GM23338 (cell line): ENCODE results near the gene MRPS31. TPM values are rescaled to one million over a fixed set of nuclear protein-coding genes. Genes with fewer than 3 reads are reported as not detected.

ENCODE experiments used
- ATAC-seq: fragments of 200-7000 bp; cut with Tn5 transposase; 3 replicates; pipeline ENCODE4 v1.9.1; 2020
- DNase-seq: peaks from one replicate; pipeline ENCODE4 v3.0.0-alpha.2; 2015; ENCODE audit warnings: low spot score
- H2AFZ ChIP-seq: fragments of 200-600 bp; sonication (generic); 2 replicates; pipeline ENCODE4 v1.8.0; 2016; ENCODE audit warnings: antibody characterized with exemption, mild to moderate bottlenecking, moderate library complexity
- H3F3A ChIP-seq: fragments of 200-600 bp; sonication (generic); replicated peaks from 2 replicates; pipeline ENCODE4 v1.8.0; 2017; ENCODE audit warnings: antibody characterized with exemption, mixed run types, low read depth
- H3K27ac ChIP-seq: fragments of 200-600 bp; sonication (generic); 2 replicates; pipeline ENCODE4 v1.6.1; 2016; ENCODE audit warnings: low read depth
- H3K27me3 ChIP-seq: fragments of 200-600 bp; sonication (generic); 2 replicates; pipeline ENCODE4 v1.8.0; 2016; ENCODE audit warnings: mild to moderate bottlenecking, mixed run types, moderate library complexity; ENCODE audit not compliant: insufficient read depth
- H3K36me3 ChIP-seq: fragments of 200-600 bp; sonication (generic); 2 replicates; pipeline ENCODE4 v1.8.0; 2016; ENCODE audit warnings: mild to moderate bottlenecking; ENCODE audit not compliant: insufficient read depth
- H3K4me1 ChIP-seq: fragments of 200-600 bp; sonication (generic); 2 replicates; pipeline ENCODE4 v1.8.0; 2016; ENCODE audit warnings: mild to moderate bottlenecking, moderate library complexity; ENCODE audit not compliant: insufficient read depth
- H3K4me2 ChIP-seq: fragments of 200-600 bp; sonication (generic); 2 replicates; pipeline ENCODE4 v1.7.1; 2017; ENCODE audit warnings: mixed run types
- H3K4me3 ChIP-seq: fragments of 200-600 bp; sonication (generic); 2 replicates; pipeline ENCODE4 v1.6.1; 2016; ENCODE audit warnings: mixed run types
- H3K79me2 ChIP-seq: fragments of 200-600 bp; sonication (generic); replicated peaks from 2 replicates; pipeline ENCODE4 v1.8.0; 2017; ENCODE audit warnings: mild to moderate bottlenecking; ENCODE audit not compliant: insufficient read depth
- H3K9me2 ChIP-seq: fragments of 200-600 bp; sonication (generic); 2 replicates; pipeline ENCODE4 v1.8.0; 2017; ENCODE audit not compliant: insufficient read depth
- H4K20me1 ChIP-seq: fragments of 200-600 bp; sonication (generic); replicated peaks from 2 replicates; pipeline ENCODE4 v1.8.0; 2017; ENCODE audit warnings: mild to moderate bottlenecking; ENCODE audit not compliant: insufficient read depth
- H3K27ac Mint-ChIP-seq: 2 replicates; pipeline ENCODE4 v1.8.0; 2020; ENCODE audit warnings: inconsistent platforms, mild to moderate bottlenecking, moderate library complexity, mixed read lengths
- H3K27me3 Mint-ChIP-seq: 3 replicates; pipeline ENCODE4 v1.8.0; 2022; ENCODE audit warnings: low read depth, mild to moderate bottlenecking, moderate library complexity, mixed read lengths, inconsistent platforms; ENCODE audit not compliant: insufficient read depth, poor library complexity
- H3K36me3 Mint-ChIP-seq: 3 replicates; pipeline ENCODE4 v1.8.0; 2021; ENCODE audit warnings: low read depth, mild to moderate bottlenecking, inconsistent platforms, moderate library complexity, mixed read lengths
- H3K4me1 Mint-ChIP-seq: 3 replicates; pipeline ENCODE4 v1.8.0; 2020; ENCODE audit warnings: mild to moderate bottlenecking, inconsistent platforms, mixed read lengths
- H3K4me3 Mint-ChIP-seq: 3 replicates; pipeline ENCODE4 v1.8.0; 2021; ENCODE audit warnings: moderate library complexity, mild to moderate bottlenecking, inconsistent platforms, mixed read lengths
- H3K9me3 Mint-ChIP-seq: 3 replicates; pipeline ENCODE4 v1.8.0; 2020; ENCODE audit warnings: moderate library complexity, mild to moderate bottlenecking, inconsistent platforms, mixed read lengths
- CREB1 ChIP-seq: fragments of 250-450 bp; sonication (Bioruptor Pico); IDR thresholded peaks from 2 replicates; pipeline ENCODE4 v1.5.0; 2020; ENCODE audit warnings: low read depth, mild to moderate bottlenecking, moderate library complexity
- EZH2 ChIP-seq: fragments of 200-600 bp; sonication (generic); IDR thresholded peaks from one replicate; pipeline ENCODE4 v1.8.0; 2017; ENCODE audit warnings: antibody characterized with exemption, mild to moderate bottlenecking, low read depth; ENCODE audit not compliant: unreplicated experiment
- EZH2phosphoT487 ChIP-seq: fragments of 200-600 bp; sonication (generic); IDR thresholded peaks from one replicate; pipeline ENCODE4 v1.8.1; 2018; ENCODE audit warnings: antibody characterized with exemption; ENCODE audit not compliant: unreplicated experiment
- JUNB ChIP-seq: IDR thresholded peaks from one replicate; pipeline ENCODE4 v1.6.1; 2016; ENCODE audit warnings: antibody characterized with exemption; ENCODE audit not compliant: unreplicated experiment
- NANOG ChIP-seq: IDR thresholded peaks from 2 replicates; pipeline ENCODE4 v1.6.1; 2016; ENCODE audit warnings: antibody characterized with exemption, borderline replicate concordance
- POLR2AphosphoS5 ChIP-seq: IDR thresholded peaks from 2 replicates; pipeline ENCODE4 v1.6.1; 2016; ENCODE audit warnings: antibody characterized with exemption, low read depth
- REST ChIP-seq: IDR thresholded peaks from one replicate; pipeline ENCODE4 v1.6.1; 2018; ENCODE audit warnings: antibody characterized with exemption; ENCODE audit not compliant: unreplicated experiment
- STAT1 ChIP-seq: IDR thresholded peaks from one replicate; pipeline ENCODE4 v1.6.1; 2016; ENCODE audit warnings: antibody characterized with exemption; ENCODE audit not compliant: unreplicated experiment
- ZNF114 ChIP-seq: fragments of 250-450 bp; sonication (Bioruptor Pico); IDR thresholded peaks from 2 replicates; pipeline ENCODE4 v1.5.0; 2020; ENCODE audit warnings: mild to moderate bottlenecking, moderate library complexity
- ZNF331 ChIP-seq: fragments of 250-450 bp; sonication (Bioruptor Pico); IDR thresholded peaks from 2 replicates; pipeline ENCODE4 v1.5.0; 2020; ENCODE audit warnings: low read depth, mild to moderate bottlenecking, moderate library complexity
- polyA plus RNA-seq: library from polyadenylated mRNA; unstranded; fragments of >200 nt; fragmentation: Nextera tagmentation; extraction: Ambion mirVana; gene quantifications from 2 replicates; pipeline ENCODE4 v1.2.1, GENCODE V29; 2016
- total RNA-seq: library from RNA; depleted of rRNA; stranded (reverse); fragments of >200 nt; shearing (Covaris generic); gene quantifications from 2 replicates; pipeline ENCODE4 v1.2.3, GENCODE V29; 2014
- TF ChIP-seq, protein P1 (sequence below): IDR thresholded peaks from 2 replicates; pipeline ENCODE4 v1.6.1; 2016; ENCODE audit warnings: antibody characterized with exemption
- TF ChIP-seq, protein P2 (sequence below), 2 experiments: fragments of 200-600 bp in 1 of 2; sonication (generic) in 1 of 2; conservative IDR thresholded peaks; 2 replicates each; pipeline versions ENCODE4 v1.5.1 to v1.6.1; 2016 to 2017; ENCODE audit warnings: antibody characterized with exemption in 2 of 2, low read depth in 2 of 2, mild to moderate bottlenecking in 2 of 2, moderate library complexity in 1 of 2

MRPS31 gene
- total and polyA plus RNA-seq, 2 experiments from 2014 or later, result 26.8 to 62.7 TPM

DNA sequence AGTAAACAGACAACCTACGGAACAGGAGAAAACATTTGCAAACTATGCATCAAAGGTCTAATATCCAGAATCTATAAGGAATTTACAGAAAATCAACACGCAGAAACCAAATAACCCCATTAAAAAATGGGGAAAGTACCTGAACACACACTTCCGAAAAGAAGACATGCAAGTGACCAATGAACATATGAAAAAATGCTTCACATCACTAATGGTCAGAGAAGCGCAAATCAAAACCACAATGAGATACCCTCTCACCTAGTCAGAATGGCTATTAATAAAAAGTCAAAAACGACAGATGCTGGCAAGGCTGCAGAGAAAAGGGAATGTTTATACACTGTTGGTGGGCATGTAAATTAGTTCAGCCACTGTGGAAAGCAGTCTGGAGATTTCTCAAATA is 47.9 kb upstream of the MRPS31 start (continued):
- no peak for TF ChIP-seq ZNF331
- TF ChIP-seq ZNF114 (CRISPR knock-in tag), result no peak
- TF ChIP-seq, protein P1, sequence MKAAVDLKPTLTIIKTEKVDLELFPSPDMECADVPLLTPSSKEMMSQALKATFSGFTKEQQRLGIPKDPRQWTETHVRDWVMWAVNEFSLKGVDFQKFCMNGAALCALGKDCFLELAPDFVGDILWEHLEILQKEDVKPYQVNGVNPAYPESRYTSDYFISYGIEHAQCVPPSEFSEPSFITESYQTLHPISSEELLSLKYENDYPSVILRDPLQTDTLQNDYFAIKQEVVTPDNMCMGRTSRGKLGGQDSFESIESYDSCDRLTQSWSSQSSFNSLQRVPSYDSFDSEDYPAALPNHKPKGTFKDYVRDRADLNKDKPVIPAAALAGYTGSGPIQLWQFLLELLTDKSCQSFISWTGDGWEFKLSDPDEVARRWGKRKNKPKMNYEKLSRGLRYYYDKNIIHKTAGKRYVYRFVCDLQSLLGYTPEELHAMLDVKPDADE, result no peak
- TF ChIP-seq EZH2, result no peak
- no peak for TF ChIP-seq NANOG
- no peak for TF ChIP-seq CREB1
- no peak for TF ChIP-seq EZH2phosphoT487
- no peak for TF ChIP-seq JUNB
- TF ChIP-seq REST, result no peak
- no peak for TF ChIP-seq POLR2AphosphoS5
- TF ChIP-seq STAT1, result no peak

- Histone ChIP-seq H3K9me2 (no peaks in the 10 kb centered on the region), H2AFZ (no peak overlapping the region), H4K20me1 (no peaks in the 10 kb centered on the region), H3K4me3 (no peak overlapping the region), H3K36me3 (no peaks in the 10 kb centered on the region), H3F3A (no peaks in the 10 kb centered on the region), H3K4me2 (no peak overlapping the region), H3K27ac (no peak overlapping the region), H3K4me1 (no peaks in the 10 kb centered on the region), H3K27me3 (no peaks in the 10 kb centered on the region), H3K79me2 (no peaks in the 10 kb centered on the region)
- ATAC-seq, result no peak
- Mint-ChIP-seq H3K27ac (no peak overlapping the region), H3K36me3 (peaks cover 40% of the 10 kb centered on the region), H3K9me3 (peaks cover 18% of the 10 kb centered on the region; the same call in 2 of the 3 replicates), H3K4me1 (no peaks in the 10 kb centered on the region), H3K4me3 (no peak overlapping the region), H3K27me3 (no peaks in the 10 kb centered on the region)
- DNase-seq, result no peak
- TF ChIP-seq, protein P2, sequence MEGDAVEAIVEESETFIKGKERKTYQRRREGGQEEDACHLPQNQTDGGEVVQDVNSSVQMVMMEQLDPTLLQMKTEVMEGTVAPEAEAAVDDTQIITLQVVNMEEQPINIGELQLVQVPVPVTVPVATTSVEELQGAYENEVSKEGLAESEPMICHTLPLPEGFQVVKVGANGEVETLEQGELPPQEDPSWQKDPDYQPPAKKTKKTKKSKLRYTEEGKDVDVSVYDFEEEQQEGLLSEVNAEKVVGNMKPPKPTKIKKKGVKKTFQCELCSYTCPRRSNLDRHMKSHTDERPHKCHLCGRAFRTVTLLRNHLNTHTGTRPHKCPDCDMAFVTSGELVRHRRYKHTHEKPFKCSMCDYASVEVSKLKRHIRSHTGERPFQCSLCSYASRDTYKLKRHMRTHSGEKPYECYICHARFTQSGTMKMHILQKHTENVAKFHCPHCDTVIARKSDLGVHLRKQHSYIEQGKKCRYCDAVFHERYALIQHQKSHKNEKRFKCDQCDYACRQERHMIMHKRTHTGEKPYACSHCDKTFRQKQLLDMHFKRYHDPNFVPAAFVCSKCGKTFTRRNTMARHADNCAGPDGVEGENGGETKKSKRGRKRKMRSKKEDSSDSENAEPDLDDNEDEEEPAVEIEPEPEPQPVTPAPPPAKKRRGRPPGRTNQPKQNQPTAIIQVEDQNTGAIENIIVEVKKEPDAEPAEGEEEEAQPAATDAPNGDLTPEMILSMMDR (conservative IDR thresholded peaks at IDR 0.05; ENCODE audit: low read depth in 2 of 2), result no peak
- TF ChIP-seq, protein P1, result no peak
- no peak for TF ChIP-seq CREB1
- no peak for TF ChIP-seq REST
- TF ChIP-seq EZH2phosphoT487, result no peak
Observed at GRCh38 chr13:40814803-40815202, 43.8 kb upstream of the MRPS31 start.
